H1 (cell line): ENCODE results near the gene MREG. TPM values are rescaled to one million over a fixed set of nuclear protein-coding genes. Genes with fewer than 3 reads are reported as not detected.

Experiments used
- CTCF ChIA-PET: fragments of 300-600 bp; sonication (Branson Sonifier 250); formaldehyde crosslinking; loops from one replicate; lab custom pipeline; 2021; ENCODE audit not compliant: partially characterized antibody; lab: Charles Lee
- POLR2A ChIA-PET: fragments of 300-600 bp; sonication (Branson Sonifier 250); formaldehyde crosslinking; loops from one replicate; lab custom pipeline; 2021; ENCODE audit warnings: inconsistent platforms; ENCODE audit not compliant: partially characterized antibody; lab: Charles Lee
- DNase-seq, 2 experiments: peaks; one replicate each; pipeline versions ENCODE4 v3.0.0 to v3.0.0-alpha.2; 2010 to 2022; ENCODE audit warnings: low spot score in 2 of 2, low read depth in 1 of 2, mixed read lengths in 1 of 2
- FAIRE-seq: peaks from 2 replicates; lab custom pipeline; 2011; peaks lifted over from hg19 to GRCh38; lab: Jason Lieb, UNC
- H2AFZ ChIP-seq: 2 replicates; pipeline ENCODE4 v1.8.1; 2012; ENCODE audit warnings: low read length, inconsistent platforms
- H2AK5ac ChIP-seq: 2 replicates; pipeline ENCODE4 v1.6.1; 2013; ENCODE audit warnings: low read depth, low read length
- H2BK120ac ChIP-seq: replicated peaks from 2 replicates; pipeline ENCODE3; 2013; ENCODE audit warnings: low read depth, low read length, inconsistent platforms
- H2BK12ac ChIP-seq: 2 replicates; pipeline ENCODE4 v1.6.1; 2013; ENCODE audit warnings: low read depth, low read length
- H2BK15ac ChIP-seq: 2 replicates; pipeline ENCODE4 v1.6.1; 2013; ENCODE audit warnings: low read length
- H2BK20ac ChIP-seq: 2 replicates; pipeline ENCODE4 v1.6.1; 2013; ENCODE audit warnings: low read length
- H2BK5ac ChIP-seq: 2 replicates; pipeline ENCODE4 v1.6.1; 2013; ENCODE audit warnings: low read depth, low read length
- H3K14ac ChIP-seq: 2 replicates; pipeline ENCODE4 v1.6.1; 2013; ENCODE audit warnings: inconsistent platforms; ENCODE audit not compliant: insufficient read length
- H3K18ac ChIP-seq: 2 replicates; pipeline ENCODE4 v1.6.1; 2013; ENCODE audit warnings: low read length; ENCODE audit errors: extremely low read depth
- H3K23ac ChIP-seq: 2 replicates; pipeline ENCODE4 v1.6.1; 2013; ENCODE audit warnings: inconsistent platforms; ENCODE audit not compliant: insufficient read length
- H3K23me2 ChIP-seq: 2 replicates; pipeline ENCODE4 v1.6.1; 2013; ENCODE audit warnings: low read depth, low read length
- H3K27ac ChIP-seq: 2 replicates; pipeline ENCODE4 v1.6.1; 2011; ENCODE audit warnings: low read depth, low read length, inconsistent platforms
- H3K27me3 ChIP-seq, 4 experiments: replicated peaks in 1 of 4; 1 replicate in 1 of 4; 2 replicates in 3 of 4; pipeline versions ENCODE4 v1.6.1 to v1.8.1; 2011 to 2013; ENCODE audit warnings: low read length in 3 of 4, mild to moderate bottlenecking in 3 of 4, inconsistent platforms in 2 of 4, mixed read lengths in 2 of 4, moderate library complexity in 1 of 4; ENCODE audit not compliant: control insufficient read depth in 3 of 4, insufficient read depth in 3 of 4; ENCODE audit errors: extremely low read depth in 1 of 4
- H3K36me3 ChIP-seq, 4 experiments: 2 replicates each; pipeline versions ENCODE4 v1.6.1 to v1.8.1; 2011 to 2013; ENCODE audit warnings: mild to moderate bottlenecking in 4 of 4, low read length in 3 of 4, moderate library complexity in 2 of 4, control low read depth in 1 of 4, inconsistent platforms in 1 of 4; ENCODE audit not compliant: insufficient read depth in 4 of 4, control insufficient read depth in 2 of 4
- H3K4ac ChIP-seq: replicated peaks from 2 replicates; pipeline ENCODE3; 2013; ENCODE audit warnings: low read length, low read depth, mixed read lengths, inconsistent platforms; ENCODE audit not compliant: insufficient read length
- H3K4me1 ChIP-seq, 4 experiments: replicated peaks in 1 of 4; 1 replicate in 1 of 4; 2 replicates in 3 of 4; pipeline versions ENCODE4 v1.6.1 to v1.8.1; 2011 to 2013; ENCODE audit warnings: low read length in 3 of 4, inconsistent platforms in 2 of 4, mixed read lengths in 1 of 4; ENCODE audit not compliant: insufficient read depth in 4 of 4, control insufficient read depth in 3 of 4
- H3K4me2 ChIP-seq, 2 experiments: 2 replicates each; pipeline versions ENCODE4 v1.6.1 to v1.8.1; 2011 to 2013; ENCODE audit warnings: low read depth in 2 of 2, low read length in 2 of 2, control low read depth in 1 of 2, inconsistent platforms in 1 of 2, mild to moderate bottlenecking in 1 of 2; ENCODE audit not compliant: insufficient read depth in 1 of 2
- H3K4me3 ChIP-seq, 4 experiments: fragments of 200-600, 300-600 bp in 1 of 4; sonication (generic), shearing (Covaris generic), sonication (Bioruptor Twin) in 1 of 4; 2 replicates each; pipeline versions ENCODE4 v1.5.1 to v1.8.1; 2011 to 2016; ENCODE audit warnings: low read length in 4 of 4, low read depth in 3 of 4, control low read depth in 2 of 4, inconsistent platforms in 2 of 4, mild to moderate bottlenecking in 2 of 4, mixed read lengths in 1 of 4, moderate library complexity in 1 of 4; ENCODE audit not compliant: insufficient read depth in 2 of 4; ENCODE audit errors: extremely low read depth in 1 of 4
- H3K56ac ChIP-seq: replicated peaks from 2 replicates; pipeline ENCODE3; 2013; ENCODE audit warnings: low read depth, mild to moderate bottlenecking, mixed read lengths, low read length, inconsistent platforms; ENCODE audit not compliant: insufficient read length
- H3K79me1 ChIP-seq: 2 replicates; pipeline ENCODE4 v1.6.1; 2013; ENCODE audit warnings: low read depth, low read length, control low read depth
- H3K79me2 ChIP-seq, 2 experiments: 2 replicates each; pipeline versions ENCODE4 v1.6.1 to v1.8.1; 2012 to 2013; ENCODE audit warnings: low read length in 2 of 2, mild to moderate bottlenecking in 2 of 2, inconsistent platforms in 1 of 2; ENCODE audit not compliant: insufficient read depth in 2 of 2, control insufficient read depth in 1 of 2
- H3K9ac ChIP-seq, 4 experiments: replicated peaks in 1 of 4; 1 replicate in 1 of 4; 2 replicates in 3 of 4; pipeline versions ENCODE4 v1.6.1 to v1.8.1; 2011 to 2013; ENCODE audit warnings: low read depth in 3 of 4, low read length in 3 of 4, control low read depth in 2 of 4, mild to moderate bottlenecking in 2 of 4, moderate library complexity in 2 of 4, inconsistent platforms in 1 of 4; ENCODE audit errors: extremely low read depth in 1 of 4
- H3K9me3 ChIP-seq, 2 experiments: 2 replicates each; pipeline versions ENCODE4 v1.6.1 to v1.8.1; 2012 to 2013; ENCODE audit warnings: mild to moderate bottlenecking in 2 of 2, moderate library complexity in 2 of 2, control low read depth in 1 of 2, inconsistent platforms in 1 of 2, low read depth in 1 of 2, low read length in 1 of 2, mixed read lengths in 1 of 2; ENCODE audit not compliant: insufficient read depth in 2 of 2
- H4K20me1 ChIP-seq, 2 experiments: replicated peaks in 1 of 2; 2 replicates each; pipeline versions ENCODE3 to v1.8.1; 2011 to 2013; ENCODE audit warnings: inconsistent platforms in 2 of 2, low read length in 2 of 2, mild to moderate bottlenecking in 1 of 2; ENCODE audit not compliant: insufficient read depth in 2 of 2, control insufficient read depth in 1 of 2
- H4K5ac ChIP-seq: 2 replicates; pipeline ENCODE4 v1.6.1; 2013; ENCODE audit warnings: low read length, low read depth, mixed read lengths, inconsistent platforms; ENCODE audit not compliant: insufficient read length
- H4K8ac ChIP-seq: 2 replicates; pipeline ENCODE4 v1.8.0; 2013; ENCODE audit warnings: mild to moderate bottlenecking, moderate library complexity, low read length, inconsistent platforms; ENCODE audit not compliant: insufficient read depth; ENCODE audit errors: extremely low read depth
- H4K91ac ChIP-seq: replicated peaks from 2 replicates; pipeline ENCODE3; 2013; ENCODE audit warnings: low read length, mixed read lengths, inconsistent platforms; ENCODE audit not compliant: insufficient read length
- BRCA1 ChIP-seq: IDR thresholded peaks from 2 replicates; pipeline ENCODE4 v1.6.1; 2012; ENCODE audit warnings: low read depth, low read length, improper control_type of control experiment
- CBX5 ChIP-seq: fragments of 300-800, 300-1000 bp; sonication (generic); IDR thresholded peaks from 2 replicates; pipeline ENCODE4 v1.7.1; 2016; ENCODE audit warnings: antibody characterized with exemption, low read length, low read depth
- CREB1 ChIP-seq: IDR thresholded peaks from 2 replicates; pipeline ENCODE4 v1.6.1; 2012; ENCODE audit warnings: inconsistent platforms
- EGR1 ChIP-seq: IDR thresholded peaks from 2 replicates; pipeline ENCODE4 v1.6.1; 2011; ENCODE audit warnings: low read depth, low read length, borderline replicate concordance
- EZH2 ChIP-seq: fragments of 200-600 bp; sonication (generic); IDR thresholded peaks from 2 replicates; pipeline ENCODE4 v1.7.1; 2012; ENCODE audit warnings: low read depth, mild to moderate bottlenecking, moderate library complexity, low read length, inconsistent platforms; ENCODE audit not compliant: severe bottlenecking
- RNF2 ChIP-seq: fragments of 200-900, 300-1000 bp; sonication (generic); IDR thresholded peaks from 2 replicates; pipeline ENCODE4 v1.7.1; 2016; ENCODE audit warnings: borderline replicate concordance, low read depth, mild to moderate bottlenecking, antibody characterized with exemption, low read length; ENCODE audit not compliant: poor library complexity, severe bottlenecking; ENCODE audit errors: missing control alignments
- RXRA ChIP-seq: IDR thresholded peaks from 2 replicates; pipeline ENCODE4 v1.6.1; 2011; ENCODE audit warnings: low read depth, mild to moderate bottlenecking, low read length, moderate library complexity; ENCODE audit not compliant: insufficient read depth
- SP4 ChIP-seq: IDR thresholded peaks from 2 replicates; pipeline ENCODE4 v1.6.1; 2012; ENCODE audit warnings: low read length, inconsistent platforms
- YY1 ChIP-seq: IDR thresholded peaks from 2 replicates; pipeline ENCODE4 v1.6.1; 2011; ENCODE audit warnings: low read depth, mild to moderate bottlenecking, low read length
- WGBS, 2 experiments: shearing (Covaris generic) in 1 of 2; methylation state at CpG; one replicate each; pipeline versions ENCODE4 v1.1.6 to v1.1.7; 2013 to 2015; ENCODE audit warnings: low lambda C conversion rate in 2 of 2, mixed read lengths in 2 of 2, inconsistent platforms in 1 of 2, low coverage in 1 of 2, missing lambda C conversion rate in 1 of 2; ENCODE audit not compliant: insufficient replicate concordance in 2 of 2, insufficient coverage in 1 of 2, insufficient read length in 1 of 2; ENCODE audit errors: extremely low coverage in 1 of 2, missing lambda C conversion rate in 1 of 2; 5-methylcytosine and 5-hydroxymethylcytosine counted together
- polyA plus RNA-seq, 7 experiments: library from polyadenylated mRNA; depleted of rRNA in 3 of 7; stranded (reverse) in 5 of 7; unstranded in 2 of 7; fragments of >200 nt in 5 of 7; fragments of 200-250 nt in 2 of 7; gene quantifications; 1 replicate in 5 of 7; 2 replicates in 1 of 7; 4 replicates in 1 of 7; pipeline versions ENCODE4 v1.2.1 to v1.2.3, GENCODE V29; 2011 to 2013; ENCODE audit warnings: missing spikeins in 2 of 7, mixed read lengths in 2 of 7
- total RNA-seq: library from RNA; stranded (reverse); fragmentation: NEBNext Ultra II Directional; extraction: Animal tissue kit (Norgen Biotek cat#: 25700); gene quantifications from 2 replicates; pipeline ENCODE4 v1.2.1, GENCODE V29; 2021
- TF ChIP-seq, protein P1 (sequence below): IDR thresholded peaks from 2 replicates; pipeline ENCODE4 v1.6.1; 2012; ENCODE audit warnings: inconsistent platforms
- TF ChIP-seq, protein P2 (sequence below): IDR thresholded peaks from 2 replicates; pipeline ENCODE4 v1.6.1; 2012; ENCODE audit warnings: inconsistent platforms

Gene MREG
- total and polyA plus RNA-seq, 2 of the 8 experiments (the other 6 are each of a cell fraction or from before 2014, with no cell fraction given): 7.5 to 31.9 TPM

- Histone ChIP-seq H2BK120ac (no peak overlapping the region), H2AFZ (no peak overlapping the region), H3K27ac (no peak overlapping the region), H3K56ac (no peak overlapping the region), H2BK15ac (no peak overlapping the region), H4K20me1 (peaks cover 0 to 2% of the 10 kb centered on the region in 2 experiments), H3K9ac (no peak overlapping the region), H3K4me1 (peaks cover 0 to 3% (median 0%) of the 10 kb centered on the region in 4 experiments; a peak in 1 of 7 replicates), H3K23ac (no peak overlapping the region), H4K91ac (no peak overlapping the region), H3K36me3 (no peaks in the 10 kb centered on the region; a peak in 1 of 8 replicates), H2BK12ac (no peak overlapping the region), H2BK5ac (no peak overlapping the region), H3K79me1 (peaks cover 8% of the 10 kb centered on the region), H2BK20ac (no peak overlapping the region), H3K4me2 (no peak overlapping the region), H3K18ac (no peak overlapping the region), H3K27me3 (no peaks in the 10 kb centered on the region), H4K8ac (no peak overlapping the region), H4K5ac (no peak overlapping the region), H3K79me2 (peaks cover 0 to 35% of the 10 kb centered on the region in 2 experiments; a peak in 2 of 4 replicates), H3K14ac (no peak overlapping the region), H2AK5ac (no peak overlapping the region), H3K9me3 (peaks cover 0 to 4% of the 10 kb centered on the region in 2 experiments; a peak in 1 of 4 replicates), H3K23me2 (no peaks in the 10 kb centered on the region), H3K4me3 (no peak overlapping the region), H3K4ac (no peak overlapping the region)
- ChIA-PET POLR2A (interaction anchor here (1.0 kb wide), 1 partner anchor 24 kb away, joined by 3 read pairs; no protein-coding TSS in a partner anchor), CTCF (interaction anchor here (0.9 to 4.5 kb wide), 3 partner anchors 17 to 58 kb away, joined by 3 to 23 read pairs (median 6); no protein-coding TSS in a partner anchor)
- FAIRE-seq: no peak
- DNase-seq: no peak
- 68% methylated on average over 4 of the region's 4 CpGs; no CpG with 5 or more reads in 1 of the 2 experiments for WGBS, 2 experiments
- TF ChIP-seq CBX5 (no peak), RXRA (no peak), BRCA1 (no peak), EZH2 (no peak), SP4 (no peak), EGR1 (no peak), RNF2 (no peak), CREB1 (no peak), YY1 (no peak)
- TF ChIP-seq, protein P1, sequence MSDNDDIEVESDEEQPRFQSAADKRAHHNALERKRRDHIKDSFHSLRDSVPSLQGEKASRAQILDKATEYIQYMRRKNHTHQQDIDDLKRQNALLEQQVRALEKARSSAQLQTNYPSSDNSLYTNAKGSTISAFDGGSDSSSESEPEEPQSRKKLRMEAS: no peak
- TF ChIP-seq, protein P2, sequence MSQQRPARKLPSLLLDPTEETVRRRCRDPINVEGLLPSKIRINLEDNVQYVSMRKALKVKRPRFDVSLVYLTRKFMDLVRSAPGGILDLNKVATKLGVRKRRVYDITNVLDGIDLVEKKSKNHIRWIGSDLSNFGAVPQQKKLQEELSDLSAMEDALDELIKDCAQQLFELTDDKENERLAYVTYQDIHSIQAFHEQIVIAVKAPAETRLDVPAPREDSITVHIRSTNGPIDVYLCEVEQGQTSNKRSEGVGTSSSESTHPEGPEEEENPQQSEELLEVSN: no peak
Observed at GRCh38 chr2:215966274-215966673, 47.1 kb downstream of the MREG start.
